Thyroid gland (tissue), 4 donors: ENCODE data around the gene RELT.

Experiments used
- POLR2A ChIP-seq, 2 donors: fragments of 450-650 bp; IDR thresholded peaks; one replicate each; pipeline ENCODE4 v1.6.1; 2017; ENCODE audit warnings: antibody characterized with exemption in 2 of 2, mild to moderate bottlenecking in 2 of 2, moderate library complexity in 1 of 2
- TF ChIP-seq, protein P1 (sequence below), 6 experiments: fragments of 200-600 bp in 3 of 6; fragments of 450-650 bp in 3 of 6; sonication (generic) in 3 of 6; IDR thresholded peaks; one replicate each; pipeline ENCODE4 v1.5.1; 2016 to 2019; ENCODE audit warnings: antibody characterized with exemption in 6 of 6, mild to moderate bottlenecking in 2 of 6, inconsistent platforms in 1 of 6, moderate library complexity in 1 of 6

DNA sequence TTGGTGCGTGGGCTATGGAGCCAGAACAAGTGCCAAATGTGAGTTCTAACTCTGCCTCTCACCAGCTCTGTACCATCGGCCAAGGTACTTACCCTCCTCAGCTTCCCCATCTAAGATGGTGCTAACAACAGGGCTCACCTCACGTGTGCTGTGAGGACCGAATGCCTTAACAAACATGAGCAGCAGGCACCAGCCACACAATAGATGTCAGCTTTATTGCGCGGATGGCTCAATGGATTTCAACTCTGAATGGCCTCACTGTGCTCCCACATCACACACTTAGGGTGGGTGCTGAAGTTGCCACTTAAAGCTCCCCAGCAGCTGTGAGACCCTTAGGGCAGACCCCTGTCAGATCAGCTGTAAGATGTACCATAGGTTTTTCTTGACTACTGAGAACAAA is 24.1 kb downstream of the RELT start:
- no peak for TF ChIP-seq POLR2A (IDR thresholded peaks at IDR 0.05)
- TF ChIP-seq, protein P1, sequence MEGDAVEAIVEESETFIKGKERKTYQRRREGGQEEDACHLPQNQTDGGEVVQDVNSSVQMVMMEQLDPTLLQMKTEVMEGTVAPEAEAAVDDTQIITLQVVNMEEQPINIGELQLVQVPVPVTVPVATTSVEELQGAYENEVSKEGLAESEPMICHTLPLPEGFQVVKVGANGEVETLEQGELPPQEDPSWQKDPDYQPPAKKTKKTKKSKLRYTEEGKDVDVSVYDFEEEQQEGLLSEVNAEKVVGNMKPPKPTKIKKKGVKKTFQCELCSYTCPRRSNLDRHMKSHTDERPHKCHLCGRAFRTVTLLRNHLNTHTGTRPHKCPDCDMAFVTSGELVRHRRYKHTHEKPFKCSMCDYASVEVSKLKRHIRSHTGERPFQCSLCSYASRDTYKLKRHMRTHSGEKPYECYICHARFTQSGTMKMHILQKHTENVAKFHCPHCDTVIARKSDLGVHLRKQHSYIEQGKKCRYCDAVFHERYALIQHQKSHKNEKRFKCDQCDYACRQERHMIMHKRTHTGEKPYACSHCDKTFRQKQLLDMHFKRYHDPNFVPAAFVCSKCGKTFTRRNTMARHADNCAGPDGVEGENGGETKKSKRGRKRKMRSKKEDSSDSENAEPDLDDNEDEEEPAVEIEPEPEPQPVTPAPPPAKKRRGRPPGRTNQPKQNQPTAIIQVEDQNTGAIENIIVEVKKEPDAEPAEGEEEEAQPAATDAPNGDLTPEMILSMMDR (IDR thresholded peaks at IDR 0.05) = no peak
